Muscle of leg (tissue), 11 donors: ENCODE data around the gene POFUT2. TPM values are rescaled to one million over a fixed set of nuclear protein-coding genes. Genes with fewer than 3 reads are reported as not detected.

Source experiments
- DNase-seq: peaks from one replicate; pipeline ENCODE4 v3.0.0; 2013
- H3K27ac ChIP-seq: one replicate; pipeline ENCODE4 v1.5.1; 2013; ENCODE audit warnings: mild to moderate bottlenecking, low read length, control low read depth
- H3K27me3 ChIP-seq: one replicate; pipeline ENCODE4 v1.6.1; 2013; ENCODE audit warnings: low read length; ENCODE audit not compliant: control insufficient read depth, insufficient read depth
- H3K36me3 ChIP-seq: one replicate; pipeline ENCODE4 v1.6.1; 2013; ENCODE audit warnings: low read length; ENCODE audit not compliant: control insufficient read depth, insufficient read depth
- H3K4me1 ChIP-seq: one replicate; pipeline ENCODE4 v1.6.1; 2013; ENCODE audit warnings: low read length; ENCODE audit not compliant: control insufficient read depth, insufficient read depth
- H3K4me3 ChIP-seq: one replicate; pipeline ENCODE4 v1.5.1; 2013; ENCODE audit warnings: low read length, control low read depth
- H3K9me3 ChIP-seq: replicated peaks from 2 replicates; pipeline ENCODE4 v1.6.1; 2013; ENCODE audit warnings: low read depth, low read length; ENCODE audit not compliant: control insufficient read depth
- WGBS: methylation state at CpG from one replicate; pipeline ENCODE4 v1.1.5; 2013; ENCODE audit warnings: missing lambda C conversion rate; ENCODE audit not compliant: insufficient coverage; 5-methylcytosine and 5-hydroxymethylcytosine counted together
- polyA plus RNA-seq, 8 donors: library from polyadenylated mRNA; unstranded; fragments of 120-200 nt; gene quantifications; one replicate each; pipeline versions ENCODE4 v1.2.1 to v1.2.3, GENCODE V29; 2013; ENCODE audit warnings: inconsistent platforms in 1 of 8, low replicate concordance in 1 of 8; ENCODE audit not compliant: insufficient read length in 8 of 8, insufficient read depth in 1 of 8
- total RNA-seq: library from RNA; stranded (reverse); fragments of 120-200 nt; gene quantifications from one replicate; pipeline ENCODE4 v1.2.4, GENCODE V29; 2013

POFUT2 gene
- total and polyA plus RNA-seq, 9 donors, result 30.8 to 47.3 (median 37.7) TPM

GRCh38 chr21:45254460-45254930, 33.2 kb downstream of the POFUT2 start:
- H3K4me1 ChIP-seq, result peaks cover 33% of the 10 kb centered on the region
- peaks cover 2% of the 10 kb centered on the region for H3K9me3 ChIP-seq
- peaks cover 17% of the 10 kb centered on the region for H3K27me3 ChIP-seq
- no peak overlapping the region for H3K27ac ChIP-seq
- no peak for DNase-seq
- WGBS, result 44% methylated on average over 16 of the region's 17 CpGs
- no peak overlapping the region for H3K4me3 ChIP-seq
- no peaks in the 10 kb centered on the region for H3K36me3 ChIP-seq

- no peak for DNase-seq
- no peak overlapping the region for H3K4me3 ChIP-seq
- H3K36me3 ChIP-seq, result no peaks in the 10 kb centered on the region
- peaks cover 36% of the 10 kb centered on the region for H3K4me1 ChIP-seq
- WGBS, result 49% methylated on average over 12 of the region's 28 CpGs
- H3K27ac ChIP-seq, result no peak overlapping the region
- peaks cover 2% of the 10 kb centered on the region for H3K9me3 ChIP-seq
- peaks cover 12% of the 10 kb centered on the region for H3K27me3 ChIP-seq
These were observed 33.8 kb downstream of the POFUT2 start for GRCh38 chr21:45253633-45254459.

GRCh38 chr21:45253180-45253579, 34.5 kb downstream of the POFUT2 start:
- no peak for DNase-seq
- no peak overlapping the region for H3K4me3 ChIP-seq
- H3K9me3 ChIP-seq, result peaks cover 2% of the 10 kb centered on the region
- peaks cover 9% of the 10 kb centered on the region for H3K27me3 ChIP-seq
- H3K36me3 ChIP-seq, result no peaks in the 10 kb centered on the region
- peaks cover 37% of the 10 kb centered on the region for H3K4me1 ChIP-seq
- WGBS, result 30% methylated on average over 7 of the region's 8 CpGs
- no peak overlapping the region for H3K27ac ChIP-seq

GRCh38 chr21:45252448-45252925, 35.2 kb downstream of the POFUT2 start:
- WGBS, result 100% methylated on average over 1 of the region's 13 CpGs
- Histone ChIP-seq H3K9me3 (peaks cover 2% of the 10 kb centered on the region), H3K4me3 (no peak overlapping the region), H3K27me3 (peaks cover 5% of the 10 kb centered on the region), H3K27ac (no peak overlapping the region), H3K4me1 (peaks cover 30% of the 10 kb centered on the region), H3K36me3 (no peaks in the 10 kb centered on the region)
- DNase-seq, result no peak

GRCh38 chr21:45251635-45252447, 35.9 kb downstream of the POFUT2 start:
- peaks cover 23% of the 10 kb centered on the region for H3K4me1 ChIP-seq
- H3K27me3 ChIP-seq, result peaks cover 4% of the 10 kb centered on the region
- H3K4me3 ChIP-seq, result no peak overlapping the region
- no peak for DNase-seq
- H3K9me3 ChIP-seq, result peaks cover 2% of the 10 kb centered on the region
- H3K36me3 ChIP-seq, result no peaks in the 10 kb centered on the region
- 88% methylated on average over 25 of the region's 28 CpGs for WGBS
- H3K27ac ChIP-seq, result no peak overlapping the region

- H3K36me3 ChIP-seq, result no peaks in the 10 kb centered on the region
- WGBS, result 78% methylated on average over 9 of the region's 14 CpGs
- H3K9me3 ChIP-seq, result peaks cover 2% of the 10 kb centered on the region
- DNase-seq, result no peak
- peaks cover 4% of the 10 kb centered on the region for H3K27me3 ChIP-seq
- H3K4me3 ChIP-seq, result no peak overlapping the region
- peaks cover 16% of the 10 kb centered on the region for H3K4me1 ChIP-seq
- H3K27ac ChIP-seq, result no peak overlapping the region
These were observed 36.6 kb downstream of the POFUT2 start for GRCh38 chr21:45250914-45251634.

- H3K36me3 ChIP-seq, result no peaks in the 10 kb centered on the region
- DNase-seq, result no peak
- H3K9me3 ChIP-seq, result peaks cover 2% of the 10 kb centered on the region
- H3K4me3 ChIP-seq, result no peak overlapping the region
- 90% methylated on average over 2 of the region's 3 CpGs for WGBS
- H3K27me3 ChIP-seq, result peaks cover 4% of the 10 kb centered on the region
- no peak overlapping the region for H3K27ac ChIP-seq
- peaks cover 14% of the 10 kb centered on the region for H3K4me1 ChIP-seq
These were observed 37.4 kb downstream of the POFUT2 start for GRCh38 chr21:45250272-45250671.

GRCh38 chr21:45249626-45250025, 38.1 kb downstream of the POFUT2 start:
- H3K9me3 ChIP-seq, result peaks cover 2% of the 10 kb centered on the region
- no peak for DNase-seq
- peaks cover 4% of the 10 kb centered on the region for H3K27me3 ChIP-seq
- no peak overlapping the region for H3K27ac ChIP-seq
- H3K4me3 ChIP-seq, result no peak overlapping the region
- WGBS, result 95% methylated on average over 4 of the region's 6 CpGs
- H3K4me1 ChIP-seq, result peaks cover 14% of the 10 kb centered on the region
- no peaks in the 10 kb centered on the region for H3K36me3 ChIP-seq

- peak; percentile 47 for DNase-seq
- H3K36me3 ChIP-seq, result no peaks in the 10 kb centered on the region
- H3K4me1 ChIP-seq, result peaks cover 14% of the 10 kb centered on the region
- H3K9me3 ChIP-seq, result peaks cover 2% of the 10 kb centered on the region
- no peak overlapping the region for H3K27ac ChIP-seq
- 23% methylated on average over 7 of the region's 14 CpGs for WGBS
- peaks cover 4% of the 10 kb centered on the region for H3K27me3 ChIP-seq
- H3K4me3 ChIP-seq, result peak overlapping the region; percentile 2
These were observed 38.8 kb downstream of the POFUT2 start for GRCh38 chr21:45248893-45249381.
